HG03066 (cell line): ENCODE results near the gene A1CF.
"Not testable (repeated sequence)": the region's sequence is repeated elsewhere in the genome, so short reads cannot be mapped to it uniquely, and the experiment has no call there.

Experiments used
- ATAC-seq: cut with Tn5 transposase; IDR thresholded peaks from one replicate; pipeline ENCODE4 v1.9.1; 2021; ENCODE audit warnings: low read depth; ENCODE audit not compliant: unreplicated experiment

A1CF gene, protein sequence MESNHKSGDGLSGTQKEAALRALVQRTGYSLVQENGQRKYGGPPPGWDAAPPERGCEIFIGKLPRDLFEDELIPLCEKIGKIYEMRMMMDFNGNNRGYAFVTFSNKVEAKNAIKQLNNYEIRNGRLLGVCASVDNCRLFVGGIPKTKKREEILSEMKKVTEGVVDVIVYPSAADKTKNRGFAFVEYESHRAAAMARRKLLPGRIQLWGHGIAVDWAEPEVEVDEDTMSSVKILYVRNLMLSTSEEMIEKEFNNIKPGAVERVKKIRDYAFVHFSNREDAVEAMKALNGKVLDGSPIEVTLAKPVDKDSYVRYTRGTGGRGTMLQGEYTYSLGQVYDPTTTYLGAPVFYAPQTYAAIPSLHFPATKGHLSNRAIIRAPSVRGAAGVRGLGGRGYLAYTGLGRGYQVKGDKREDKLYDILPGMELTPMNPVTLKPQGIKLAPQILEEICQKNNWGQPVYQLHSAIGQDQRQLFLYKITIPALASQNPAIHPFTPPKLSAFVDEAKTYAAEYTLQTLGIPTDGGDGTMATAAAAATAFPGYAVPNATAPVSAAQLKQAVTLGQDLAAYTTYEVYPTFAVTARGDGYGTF

DNA sequence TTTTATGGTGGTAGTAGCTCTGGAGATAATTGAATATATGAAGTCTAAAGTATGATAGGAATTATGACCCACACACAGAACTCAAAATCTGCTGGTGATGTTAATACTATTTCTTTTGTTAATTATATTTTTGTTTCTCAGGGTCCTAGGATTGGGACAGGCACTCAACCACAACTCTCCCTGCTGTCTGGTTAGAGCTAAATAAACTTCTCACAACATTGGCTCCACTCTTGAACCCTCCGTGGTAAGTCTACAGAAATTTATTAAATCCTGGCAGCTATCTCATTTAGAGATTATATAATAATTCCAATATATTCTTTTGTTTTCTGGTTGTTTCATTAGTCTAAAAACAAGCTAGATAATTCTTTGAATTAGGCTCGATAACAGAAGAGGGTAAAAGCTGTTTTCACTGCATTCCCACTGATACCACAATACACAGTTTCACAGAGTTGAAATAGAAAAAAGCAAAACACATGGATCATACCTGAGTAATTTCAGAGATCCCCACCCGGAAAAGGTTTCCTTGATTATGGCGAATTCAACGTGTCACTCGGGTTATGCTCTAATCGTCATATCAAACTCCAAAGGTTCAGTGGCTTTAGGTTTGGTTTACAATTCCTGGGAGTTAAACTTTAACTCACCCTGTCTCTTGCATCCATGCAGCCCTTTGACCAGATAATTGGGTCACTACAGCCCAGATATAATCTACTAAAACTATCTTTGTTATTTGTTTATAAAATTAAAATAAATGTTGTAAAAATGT, at the start of gene A1CF:
Gene A1CF, minus strand, starts transcription at position 531 of the 763 bp plus-strand sequence. CDS start 25,687 bp downstream, outside the sequence.
- no peak for ATAC-seq

DNA sequence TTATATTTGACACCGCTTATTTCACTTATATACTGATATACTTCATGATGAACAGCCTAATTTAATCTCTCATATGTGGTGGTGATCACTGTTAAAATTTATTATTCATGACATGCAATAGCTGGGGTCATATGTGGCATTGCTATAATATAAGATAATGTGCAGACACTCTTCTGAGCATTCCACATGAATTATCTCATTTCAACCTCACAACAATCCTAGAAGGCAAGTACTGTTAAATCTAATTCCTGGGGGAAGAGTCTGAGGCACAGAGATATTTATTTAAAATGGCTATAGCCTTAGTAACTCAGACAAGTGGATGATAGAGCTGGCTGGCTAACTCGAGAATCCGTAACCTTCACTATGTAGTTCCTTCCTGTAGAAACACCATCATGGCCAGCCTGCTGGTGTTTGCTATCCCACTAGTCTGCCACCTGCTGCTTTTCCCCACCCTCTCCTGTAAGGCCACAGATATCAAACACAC, 46.6 kb upstream of the A1CF start:
- no peak for ATAC-seq

DNA sequence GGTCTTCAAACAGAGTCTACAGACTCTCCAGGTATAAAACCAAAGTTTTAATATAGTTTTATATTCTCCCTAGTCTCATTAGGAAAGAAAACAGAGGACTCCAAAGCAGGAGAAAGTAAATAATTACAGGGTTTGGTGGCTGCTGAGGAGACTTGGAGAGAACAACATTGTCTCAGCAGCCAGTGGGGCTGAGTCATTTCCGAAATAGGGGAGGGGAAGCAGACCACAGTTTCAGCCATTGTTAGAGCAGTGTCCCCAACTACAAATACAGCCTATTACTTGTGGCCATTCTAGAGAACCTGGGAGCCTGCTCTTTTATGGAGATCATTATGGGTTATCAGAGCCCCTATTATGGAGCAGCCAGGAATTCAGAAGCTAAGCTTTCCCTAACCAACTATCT, 44.2 kb upstream of the A1CF start:
- ATAC-seq: no peak

DNA sequence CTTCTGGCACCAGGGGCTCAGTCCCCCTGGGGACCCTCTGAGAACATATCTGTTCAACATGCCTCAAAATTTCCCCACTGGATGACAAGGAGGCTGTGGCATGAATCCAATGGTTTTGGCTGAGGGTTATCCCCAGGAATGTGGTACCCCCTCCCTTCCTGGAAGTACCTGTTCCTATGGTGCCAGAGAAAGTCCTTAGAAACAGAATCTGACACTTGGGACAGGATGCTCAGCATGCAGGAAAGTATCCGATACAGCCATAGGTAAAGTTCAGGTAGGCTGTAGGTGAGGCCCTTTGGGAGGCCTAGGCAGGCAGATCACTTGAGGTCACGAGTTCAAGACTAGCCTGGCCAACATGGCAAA, 42.7 kb upstream of the A1CF start:
- no peak for ATAC-seq

DNA sequence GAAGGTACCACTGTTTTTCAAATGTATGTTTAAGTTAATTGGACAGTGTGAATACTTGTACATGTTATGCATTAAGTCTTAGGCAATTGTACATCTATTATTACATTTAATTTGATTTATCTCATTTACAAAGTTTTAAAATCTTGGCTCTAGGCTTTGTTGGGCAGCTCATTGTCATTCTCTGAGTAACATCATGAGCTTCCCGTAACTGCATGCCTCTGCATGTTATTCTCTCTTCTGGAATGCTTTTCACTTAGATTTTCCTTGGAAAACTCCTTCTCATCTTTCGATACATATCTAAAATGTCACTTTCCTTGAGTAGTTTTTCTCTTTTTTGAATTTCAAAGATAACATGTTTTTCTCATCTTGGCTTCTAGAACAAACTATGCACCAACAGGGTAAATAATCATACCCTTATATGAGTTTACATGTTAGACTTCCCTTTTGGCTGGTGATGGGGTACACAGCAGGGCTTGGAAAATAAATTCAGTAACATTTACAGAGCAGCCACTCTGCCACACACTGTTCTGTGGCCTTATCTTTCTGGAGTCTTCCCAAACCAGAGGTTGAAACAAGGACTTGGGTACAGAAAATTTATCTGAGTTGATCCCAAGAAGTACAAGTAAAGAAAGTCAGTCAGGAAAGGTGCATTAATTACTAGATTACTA, 42.2 kb upstream of the A1CF start:
- no peak for ATAC-seq

DNA sequence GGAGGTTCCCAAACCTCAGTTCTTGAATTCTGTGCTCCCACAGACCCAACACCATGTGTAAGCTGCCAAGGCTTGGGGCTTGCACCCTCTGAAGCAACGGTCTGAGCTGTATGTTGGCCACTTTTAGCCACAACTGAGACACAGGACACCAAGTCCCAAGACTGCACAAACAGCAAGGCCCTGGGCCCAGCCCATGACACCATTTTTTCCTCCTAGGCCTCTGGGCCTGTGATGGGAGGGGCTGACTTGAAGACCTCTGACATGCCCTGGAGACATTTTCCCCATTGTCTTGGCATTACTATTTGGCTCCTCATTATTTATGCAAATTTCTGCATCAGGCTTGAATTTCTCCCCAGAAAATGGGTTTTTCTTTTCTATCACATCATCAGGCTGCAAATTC, 38.0 kb upstream of the A1CF start:
- not testable (repeated sequence) for ATAC-seq

DNA sequence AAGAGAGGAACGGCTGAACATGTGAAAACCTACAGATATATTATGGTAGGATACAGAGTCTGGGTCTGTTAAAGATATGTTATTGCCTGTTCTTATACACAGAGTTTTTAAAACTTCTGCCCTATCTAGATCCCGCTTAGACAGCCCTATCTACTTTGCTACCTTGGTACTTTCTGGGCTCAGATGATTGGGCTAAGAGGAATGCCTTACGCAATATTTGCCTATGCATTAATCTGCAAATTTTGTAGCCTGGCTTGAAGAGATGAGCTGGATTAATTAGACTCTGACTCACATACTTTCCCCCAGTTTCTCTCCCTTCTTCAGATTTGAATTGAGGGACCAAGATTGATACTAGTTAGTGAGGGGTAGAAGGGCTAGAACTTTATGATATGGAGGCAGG, 33.6 kb upstream of the A1CF start:
- no peak for ATAC-seq

DNA sequence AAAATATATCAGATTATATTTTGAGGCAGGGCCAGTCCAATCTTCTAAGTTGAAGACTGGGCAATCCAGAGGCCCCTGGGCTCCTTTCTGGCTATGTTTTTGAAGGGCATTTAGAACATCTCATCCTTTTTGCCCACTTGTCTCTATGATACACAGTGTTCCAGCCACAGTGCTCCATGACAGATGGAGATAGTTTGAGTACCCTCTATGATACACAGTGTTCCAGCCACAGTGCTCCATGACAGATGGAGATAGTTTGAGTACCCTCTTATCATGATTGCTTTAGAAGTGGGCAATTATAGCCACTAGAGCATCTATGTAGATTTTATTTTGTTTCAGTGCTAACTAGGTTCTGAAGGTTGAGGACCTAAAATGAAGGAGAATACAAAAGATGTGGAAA, 33.1 kb upstream of the A1CF start:
- ATAC-seq: no peak

DNA sequence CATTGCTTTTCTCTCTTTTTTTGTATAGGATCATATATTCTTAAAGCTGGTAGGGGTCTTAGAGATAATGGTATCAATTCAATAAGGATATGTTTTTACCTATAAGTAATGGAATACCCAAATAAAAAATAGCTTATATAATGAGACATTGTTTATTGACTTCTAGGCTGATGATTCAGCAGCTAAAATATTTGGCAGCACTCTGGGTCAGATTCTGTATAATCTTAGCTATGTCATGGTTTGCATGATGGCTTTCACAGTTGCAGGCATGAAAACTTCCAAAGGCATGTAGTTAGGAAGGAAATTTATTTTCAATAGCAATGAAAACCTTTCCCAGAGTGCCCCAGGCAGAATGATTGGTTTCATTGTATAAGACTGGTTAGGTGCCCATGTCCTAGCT, 32.1 kb upstream of the A1CF start:
- ATAC-seq: no peak

DNA sequence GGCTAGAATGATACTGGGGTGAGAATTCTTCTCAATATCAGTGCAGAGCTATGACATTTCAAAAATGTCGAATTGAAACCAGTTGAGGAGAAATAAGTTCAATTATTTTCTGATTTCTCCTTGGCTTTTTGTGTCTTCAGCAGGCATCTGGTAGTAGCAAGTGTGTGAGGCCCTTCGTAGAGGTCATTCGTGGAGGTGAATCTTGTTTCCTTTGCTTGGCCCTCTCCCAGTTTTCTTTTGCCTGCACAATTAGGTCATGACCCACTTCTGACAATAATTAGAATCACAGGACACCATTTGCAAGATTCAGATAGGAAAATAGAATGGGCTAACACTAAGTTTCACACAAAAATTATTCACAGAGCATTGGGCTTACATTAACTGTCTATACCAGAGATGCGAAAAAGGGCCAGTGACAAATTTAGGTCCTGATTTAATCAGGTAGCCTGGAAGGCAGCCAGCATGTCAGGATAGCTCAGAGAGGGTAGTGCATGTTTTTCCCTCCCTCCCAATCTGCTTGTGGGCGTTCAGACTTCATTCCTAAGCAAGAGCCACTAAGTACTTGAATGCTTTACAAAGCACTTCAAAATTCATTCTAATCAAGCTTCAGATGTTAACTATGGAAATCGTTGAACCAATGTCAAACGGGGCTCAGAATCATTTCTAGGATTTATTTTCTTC, 24.0 kb upstream of the A1CF start:
- no peak for ATAC-seq

DNA sequence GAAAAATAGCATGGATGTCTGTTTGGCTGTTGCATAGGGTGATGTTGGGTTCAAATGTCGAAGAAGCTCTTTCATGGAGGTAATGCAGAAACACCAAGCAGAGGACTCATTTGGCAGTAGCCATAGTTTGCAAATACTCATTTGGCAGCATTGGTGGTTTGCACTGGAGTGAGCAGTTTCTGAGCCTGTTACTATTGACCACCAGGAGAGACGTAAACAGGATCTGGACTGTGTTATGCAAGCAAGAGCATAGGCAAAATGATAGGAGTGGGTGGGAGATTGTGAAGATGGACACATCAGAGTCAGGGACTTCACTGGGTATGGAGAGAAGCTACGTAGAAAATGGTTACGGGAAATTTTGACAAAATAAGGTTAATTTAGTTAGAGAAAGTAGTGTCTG, 22.9 kb upstream of the A1CF start:
- ATAC-seq: no peak

DNA sequence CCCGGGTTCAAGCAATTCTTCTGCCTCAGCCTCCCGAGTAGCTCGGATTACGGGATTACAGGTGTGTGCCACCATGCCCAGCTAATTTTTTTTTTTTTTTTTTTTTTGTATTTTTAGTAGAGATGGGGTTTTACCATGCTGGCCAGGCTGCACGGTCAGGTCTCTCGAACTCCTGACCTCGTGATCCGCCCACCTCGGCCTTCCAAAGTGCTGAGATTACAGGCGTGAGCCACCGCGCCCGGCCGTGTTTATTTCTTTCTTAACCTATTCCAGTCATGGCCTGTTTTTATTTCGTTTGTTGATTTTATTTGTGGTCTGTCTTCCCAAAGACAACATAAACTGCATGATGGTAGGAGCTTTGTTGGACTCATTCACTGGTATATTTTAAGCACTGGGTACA, 20.4 kb upstream of the A1CF start:
- ATAC-seq: not testable (repeated sequence)

DNA sequence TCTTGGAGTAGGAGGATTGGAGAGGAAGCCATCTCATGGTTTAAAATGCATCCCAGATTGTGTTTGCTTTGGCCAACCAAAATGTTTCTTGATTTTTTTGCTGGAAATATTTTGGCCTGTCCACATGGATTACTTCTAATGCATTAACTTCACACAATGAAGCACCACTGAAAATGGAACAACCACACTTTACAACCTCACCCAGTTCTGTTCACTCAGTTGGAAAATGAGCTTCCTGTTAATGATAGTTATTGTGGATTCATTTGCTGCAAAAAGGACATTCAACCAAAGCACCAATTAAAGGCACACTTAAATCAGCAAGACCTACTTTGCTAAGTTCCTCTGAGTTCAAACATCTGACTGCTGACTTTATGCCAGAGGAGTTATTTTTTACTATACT, 11.3 kb upstream of the A1CF start:
- no peak for ATAC-seq

DNA sequence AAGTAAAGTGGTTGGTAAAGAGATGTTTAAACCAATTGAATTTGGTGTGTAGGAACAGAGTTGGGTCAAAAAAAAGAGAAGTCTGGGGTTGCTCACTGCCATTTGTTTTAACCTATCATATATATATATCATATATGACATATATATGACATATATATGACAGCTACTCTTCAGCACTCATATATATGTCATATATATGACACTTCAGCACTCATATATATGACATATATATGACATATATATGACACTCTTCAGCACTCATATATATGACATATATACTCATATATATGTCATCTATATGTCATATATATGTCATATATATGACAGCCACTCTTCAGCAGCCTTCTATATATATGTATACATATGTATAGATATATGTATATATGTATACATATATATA, 8.9 kb upstream of the A1CF start:
- no peak for ATAC-seq

DNA sequence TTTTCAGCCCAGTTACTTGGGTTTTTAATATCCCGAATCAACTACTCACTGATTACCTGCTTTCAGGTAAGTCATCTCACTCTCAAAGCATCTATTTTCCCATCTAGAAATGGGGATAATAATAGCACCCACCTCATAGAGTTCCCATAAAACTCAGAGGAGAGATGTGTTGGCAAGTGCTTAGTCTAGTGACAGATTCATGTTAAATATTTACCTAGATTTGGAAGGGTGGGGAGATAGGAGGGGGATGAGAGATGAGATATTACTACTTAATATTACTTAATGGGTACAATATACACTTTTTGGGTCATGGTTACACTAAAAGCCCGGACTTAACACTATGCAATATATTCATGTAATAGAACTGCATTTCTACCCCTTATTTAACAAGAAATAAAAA, 7.0 kb upstream of the A1CF start:
- no peak for ATAC-seq

DNA sequence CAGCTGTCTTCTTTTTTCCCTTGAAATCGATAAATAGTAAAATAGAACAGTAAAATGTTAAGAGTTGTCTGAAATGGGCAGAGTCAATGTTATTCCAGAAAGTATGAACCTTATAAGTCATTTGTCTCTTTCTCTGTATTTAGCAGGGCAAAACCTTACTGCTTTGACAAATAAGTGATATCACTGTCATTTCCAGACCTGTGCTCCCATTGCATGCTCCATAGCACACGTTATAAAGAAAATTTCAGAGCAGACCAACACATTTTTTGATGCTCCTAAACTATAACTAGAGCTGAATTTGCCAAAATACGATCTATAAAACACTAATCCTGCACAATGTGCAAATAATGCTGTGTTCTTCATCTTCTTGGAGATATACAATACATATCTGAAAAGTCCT, 1.1 kb downstream of the A1CF start:
- no peak for ATAC-seq

DNA sequence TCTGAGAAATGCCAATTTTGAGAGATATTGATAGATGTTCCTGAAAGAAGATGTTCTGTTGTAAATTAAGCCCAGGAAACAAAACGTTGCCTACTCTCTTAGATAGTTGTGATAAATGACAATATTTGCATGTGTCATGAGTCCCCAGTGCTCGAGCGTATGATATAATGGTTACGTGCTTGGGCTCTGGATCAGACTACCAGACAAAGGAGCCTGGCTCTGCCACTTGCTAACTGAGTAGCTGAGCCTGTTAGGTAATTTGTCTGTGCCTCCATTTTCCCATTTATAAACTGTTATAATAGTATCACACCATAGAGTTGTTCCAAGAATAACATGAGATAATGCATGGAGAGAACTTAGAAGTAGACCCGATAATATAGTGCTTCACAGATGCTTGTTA, 1.8 kb downstream of the A1CF start:
- no peak for ATAC-seq

DNA sequence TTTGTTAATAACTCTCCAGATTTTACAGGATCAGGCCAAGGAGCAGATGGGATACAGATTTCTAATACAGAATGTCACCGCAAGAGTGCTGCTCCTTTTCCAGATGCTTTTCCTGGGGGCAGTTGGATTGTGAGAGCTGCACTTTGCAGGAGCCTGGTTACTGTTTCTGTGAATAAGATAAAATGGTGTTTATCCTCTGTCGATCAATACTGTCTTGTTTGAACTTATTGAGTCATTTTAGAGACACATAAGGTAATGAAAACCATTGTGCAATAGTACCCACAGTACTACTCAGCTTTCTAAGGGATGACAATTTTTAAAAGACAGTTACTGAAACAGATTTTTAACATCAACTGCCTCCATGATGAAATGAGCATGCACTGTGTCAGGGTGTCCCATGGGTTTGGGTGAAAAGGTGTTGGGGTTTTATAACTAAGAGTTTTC, 2.9 kb downstream of the A1CF start:
- ATAC-seq: no peak

DNA sequence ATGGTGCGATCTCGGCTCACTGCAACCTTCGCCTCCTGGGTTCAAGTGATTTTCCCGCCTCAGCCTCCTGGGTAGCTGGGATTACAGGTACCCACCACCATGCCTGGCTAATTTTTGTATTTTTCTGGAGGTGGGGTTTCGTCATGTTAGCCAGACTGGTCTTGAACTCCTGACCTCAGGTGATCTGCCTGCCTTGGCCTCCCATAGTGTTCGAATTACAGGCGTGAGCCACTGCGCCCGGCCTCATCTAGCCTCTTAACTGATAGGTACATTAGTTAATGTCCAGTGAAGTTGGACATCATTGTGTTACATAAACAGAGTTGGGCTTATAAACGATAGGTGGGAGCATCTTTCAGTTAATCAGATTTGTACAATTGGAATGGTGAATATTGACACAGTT, 4.4 kb downstream of the A1CF start:
- ATAC-seq: not testable (repeated sequence)

DNA sequence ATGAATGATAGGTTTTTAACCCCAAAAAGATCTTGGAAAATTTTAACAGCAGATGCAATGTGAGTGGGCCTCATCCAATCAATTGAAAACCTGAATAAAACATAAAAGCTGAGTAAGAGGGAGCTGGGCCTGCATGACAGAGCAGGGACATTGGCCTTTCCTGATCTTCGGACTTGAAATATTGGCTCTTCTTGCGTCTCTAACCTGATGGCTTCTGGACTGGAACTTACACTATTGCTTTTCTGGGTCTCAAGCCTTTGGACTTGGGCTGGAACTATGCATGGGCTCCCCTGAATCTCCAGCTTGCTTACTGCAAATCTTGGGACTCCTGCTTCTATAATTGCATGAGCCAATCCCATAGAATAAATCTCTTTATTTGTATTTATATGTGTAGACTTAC, 9.0 kb downstream of the A1CF start:
- ATAC-seq: no peak
